GM18867 (cell line): ENCODE data around the gene PRKAG3.

Experiments used
- ATAC-seq: cut with Tn5 transposase; IDR thresholded peaks from one replicate; pipeline ENCODE4 v1.9.1; 2021; ENCODE audit warnings: mild to moderate bottlenecking, moderate library complexity; ENCODE audit not compliant: unreplicated experiment

PRKAG3 gene

DNA sequence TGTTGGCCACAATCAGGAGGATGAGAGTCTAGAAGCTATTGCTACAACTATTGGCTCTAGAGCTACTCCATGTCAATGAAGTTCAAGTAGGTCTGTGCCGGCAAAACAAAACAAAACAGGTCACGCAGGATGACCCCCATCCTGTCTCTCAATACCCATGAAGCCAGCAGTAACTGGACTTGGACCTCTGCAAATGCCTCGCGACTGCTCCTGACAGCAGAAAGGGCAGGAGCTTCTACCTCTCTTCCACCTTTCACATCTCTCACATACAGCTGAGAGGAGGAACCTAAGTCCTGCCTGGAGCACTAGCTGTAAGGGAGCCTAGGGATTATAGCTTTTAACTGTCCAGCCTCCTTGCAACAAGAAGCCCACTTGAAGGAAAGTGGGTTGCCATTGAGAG lies 16.0 kb downstream of the PRKAG3 start:
- no peak for ATAC-seq

DNA sequence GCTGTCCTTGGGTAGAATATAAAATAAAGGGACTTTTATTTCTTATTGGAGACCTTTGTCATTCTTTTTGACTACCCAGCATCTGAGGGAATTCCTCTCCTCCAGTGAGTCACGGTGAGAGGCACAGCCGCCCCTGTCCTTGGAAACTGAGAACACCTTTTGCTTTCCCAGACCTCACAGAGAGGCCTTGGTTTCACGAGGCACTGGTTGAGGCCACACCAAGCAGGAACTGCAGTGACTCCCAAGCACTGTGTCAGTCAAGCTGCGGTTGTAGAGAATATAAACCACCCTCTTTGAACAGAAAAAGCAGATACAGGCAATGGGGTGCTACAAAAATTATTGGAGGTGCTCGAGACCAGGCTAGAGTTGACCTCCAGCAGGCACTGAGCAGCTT lies 16.4 kb downstream of the PRKAG3 start:
- no peak for ATAC-seq

GRCh38 chr2:218814540-218815243 lies 16.9 kb downstream of the PRKAG3 start:
- no peak for ATAC-seq

- no peak for ATAC-seq
These were observed 17.7 kb downstream of the PRKAG3 start for GRCh38 chr2:218813771-218814460.

DNA sequence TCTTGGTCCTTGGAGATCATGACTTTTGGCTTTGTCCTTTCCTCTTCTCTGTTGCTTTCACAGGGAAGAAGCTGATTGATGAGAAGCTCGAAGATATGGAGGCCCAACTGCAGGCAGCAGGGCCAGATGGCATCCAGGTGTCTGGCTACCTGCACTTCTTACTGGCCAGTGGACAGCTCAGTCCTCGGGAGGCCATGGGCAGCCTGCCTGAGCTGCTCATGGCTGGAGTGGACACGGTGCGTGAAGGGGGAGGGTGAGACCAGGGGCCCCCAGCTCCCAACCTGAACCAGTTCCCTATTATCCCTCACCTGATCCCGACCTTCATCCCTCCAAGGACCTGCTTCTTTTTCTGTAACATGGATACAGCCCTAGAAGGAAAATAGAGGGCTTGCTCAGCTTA lies 18.7 kb downstream of the PRKAG3 start:
- no peak for ATAC-seq

DNA sequence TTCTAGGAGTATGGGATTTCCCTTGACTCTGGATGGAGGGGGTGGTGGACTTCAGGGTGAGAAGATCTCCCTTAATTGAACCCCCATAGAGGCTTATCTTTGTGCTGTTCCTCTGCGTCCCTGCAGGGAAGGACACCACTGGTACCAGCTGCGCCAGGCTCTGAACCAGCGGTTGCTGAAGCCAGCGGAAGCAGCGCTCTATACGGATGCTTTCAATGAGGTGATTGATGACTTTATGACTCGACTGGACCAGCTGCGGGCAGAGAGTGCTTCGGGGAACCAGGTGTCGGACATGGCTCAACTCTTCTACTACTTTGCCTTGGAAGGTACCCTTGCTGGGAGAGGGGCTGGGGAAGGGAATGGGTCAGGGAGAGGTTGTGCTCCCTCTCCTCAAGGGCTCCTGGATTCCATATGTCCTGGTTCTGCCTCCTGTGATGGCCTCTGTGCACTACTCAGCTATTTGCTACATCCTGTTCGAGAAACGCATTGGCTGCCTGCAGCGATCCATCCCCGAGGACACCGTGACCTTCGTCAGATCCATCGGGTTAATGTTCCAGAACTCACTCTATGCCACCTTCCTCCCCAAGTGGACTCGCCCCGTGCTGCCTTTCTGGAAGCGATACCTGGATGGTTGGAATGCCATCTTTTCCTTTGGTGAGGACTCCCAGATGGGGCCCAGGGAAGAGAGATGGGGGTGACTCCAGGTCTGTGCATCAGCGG lies 19.3 kb downstream of the PRKAG3 start:
- no peak for ATAC-seq

DNA sequence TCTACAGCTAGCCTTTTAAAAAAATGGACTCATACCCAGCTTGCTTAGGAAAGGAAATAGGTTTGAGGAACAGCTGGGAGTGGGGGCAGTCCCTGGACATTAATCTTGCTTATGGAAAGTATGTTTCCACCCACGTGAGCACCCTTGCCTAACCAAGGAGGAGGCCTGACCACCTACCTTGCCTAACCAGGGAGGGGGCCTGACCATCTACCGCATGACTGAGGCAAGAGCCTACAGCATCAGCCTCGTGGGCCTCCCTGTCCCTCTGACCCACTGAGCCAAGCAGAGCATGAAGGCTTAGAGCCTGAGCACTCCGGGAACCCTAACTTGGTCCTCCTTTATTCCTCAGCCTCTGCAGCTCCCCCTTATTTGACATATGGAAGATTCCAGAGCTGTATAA lies 20.2 kb downstream of the PRKAG3 start:
- ATAC-seq = no peak

GRCh38 chr2:218810256-218810655 lies 21.3 kb downstream of the PRKAG3 start:
- ATAC-seq = no peak

GRCh38 chr2:218809515-218809914 lies 22.1 kb downstream of the PRKAG3 start:
- ATAC-seq = no peak

DNA sequence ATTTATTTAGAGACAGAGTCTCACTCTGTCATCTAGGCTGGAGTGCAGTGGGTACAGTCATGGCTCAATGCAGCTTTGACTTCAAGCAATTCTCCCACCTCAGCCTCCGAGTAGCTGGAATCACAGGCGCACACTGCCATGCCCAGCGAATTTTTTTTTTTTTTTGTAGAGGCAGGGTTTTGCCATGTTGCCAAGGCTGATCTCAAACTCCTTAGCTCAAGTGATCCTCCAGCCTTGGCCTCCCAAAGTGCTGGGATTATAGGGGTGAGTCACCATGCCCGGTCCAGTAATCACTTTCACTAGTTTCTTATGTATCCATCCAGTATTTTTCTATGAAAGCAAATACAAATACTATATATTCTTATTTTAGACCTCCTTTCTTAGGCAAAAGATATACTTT lies 24.0 kb downstream of the PRKAG3 start:
- ATAC-seq = no peak

DNA sequence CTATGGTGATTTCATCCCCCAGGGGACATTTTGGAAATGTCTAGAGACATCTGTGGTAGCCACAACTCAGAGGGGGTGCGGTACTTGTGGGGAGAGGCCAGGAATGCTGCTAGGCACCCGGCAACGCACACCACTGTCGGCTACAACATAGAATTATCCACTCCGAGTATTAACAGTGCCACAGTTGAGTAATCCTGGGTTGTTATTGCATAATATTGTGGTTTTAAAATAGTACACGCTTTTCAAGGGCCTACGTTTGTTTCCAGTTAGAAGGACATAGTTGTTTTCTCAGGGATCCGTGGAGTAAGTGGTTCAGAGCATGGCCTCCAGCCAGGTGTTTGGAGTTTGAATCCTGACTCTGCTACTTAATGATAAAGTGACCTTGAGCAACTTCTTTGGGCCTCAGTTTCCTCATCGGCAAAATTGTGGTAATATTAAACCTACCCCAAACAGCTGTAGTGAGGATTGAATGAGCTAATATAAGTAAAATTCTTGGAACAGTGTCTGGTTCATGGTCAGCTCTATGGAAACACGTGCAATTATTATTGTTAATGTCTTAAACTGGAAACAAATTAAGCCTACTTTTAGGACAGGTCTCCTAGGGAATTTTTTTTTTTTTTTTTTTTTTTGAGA lies 25.1 kb downstream of the PRKAG3 start:
- no peak for ATAC-seq

DNA sequence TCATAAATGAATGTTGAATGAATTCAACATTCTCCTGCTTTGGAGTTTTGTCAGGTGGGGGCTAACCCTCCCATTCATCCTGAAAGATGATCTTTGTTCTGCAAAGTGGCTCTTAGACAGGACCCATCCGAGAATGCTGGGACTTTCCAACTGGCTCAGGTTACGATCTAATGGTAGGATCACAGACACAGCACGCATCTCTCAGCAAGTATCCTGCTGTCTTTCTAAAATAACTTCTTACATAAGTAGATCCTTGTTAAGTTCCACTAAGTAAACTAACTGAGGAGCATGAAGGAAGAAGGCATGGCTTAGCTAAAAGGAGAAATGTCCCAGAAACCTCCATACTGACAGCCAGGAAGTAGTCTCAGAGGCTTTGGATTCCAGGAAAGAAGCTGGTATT lies 26.0 kb downstream of the PRKAG3 start:
- ATAC-seq = no peak

DNA sequence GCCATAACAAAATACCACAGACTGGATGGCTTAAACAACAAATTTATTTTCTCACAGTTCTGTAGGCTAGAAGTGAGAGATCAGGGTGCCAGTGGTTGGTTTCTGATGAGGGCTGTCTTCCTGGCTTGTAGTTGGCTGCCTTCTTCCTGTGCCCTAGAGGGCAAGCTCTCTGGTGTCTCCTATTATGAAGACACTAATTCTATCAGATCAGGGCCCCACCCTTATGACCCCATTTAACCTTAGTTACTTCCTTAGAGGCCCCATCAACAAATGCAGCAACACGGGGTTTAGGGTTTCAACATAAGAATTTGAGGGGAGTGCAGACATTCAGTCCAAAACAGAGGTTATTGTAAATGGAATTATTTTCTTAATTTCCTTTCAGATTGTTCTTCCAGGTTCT lies 26.8 kb downstream of the PRKAG3 start:
- ATAC-seq = no peak

- no peak for ATAC-seq
These were observed 29.1 kb downstream of the PRKAG3 start for GRCh38 chr2:218802386-218802994.

DNA sequence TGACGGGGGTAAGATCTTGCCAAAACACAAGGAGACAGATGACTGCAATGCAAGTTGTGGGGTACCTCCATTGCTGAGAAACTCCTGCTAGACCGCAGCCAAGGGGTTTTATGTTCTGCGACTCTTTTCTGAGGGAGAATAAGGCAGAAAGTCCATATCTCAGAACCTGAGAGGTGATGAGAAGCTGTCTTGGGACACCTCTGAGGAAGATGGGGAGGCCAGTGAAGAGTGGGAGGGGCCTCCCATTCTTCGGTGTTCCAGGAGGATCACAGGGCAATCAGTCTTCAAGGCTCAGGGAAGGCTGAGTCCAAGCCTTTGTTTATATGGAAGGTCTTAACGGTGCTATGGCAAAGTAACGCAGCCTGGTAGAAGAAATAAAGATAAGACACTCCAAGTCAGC lies 31.6 kb downstream of the PRKAG3 start:
- ATAC-seq = no peak

DNA sequence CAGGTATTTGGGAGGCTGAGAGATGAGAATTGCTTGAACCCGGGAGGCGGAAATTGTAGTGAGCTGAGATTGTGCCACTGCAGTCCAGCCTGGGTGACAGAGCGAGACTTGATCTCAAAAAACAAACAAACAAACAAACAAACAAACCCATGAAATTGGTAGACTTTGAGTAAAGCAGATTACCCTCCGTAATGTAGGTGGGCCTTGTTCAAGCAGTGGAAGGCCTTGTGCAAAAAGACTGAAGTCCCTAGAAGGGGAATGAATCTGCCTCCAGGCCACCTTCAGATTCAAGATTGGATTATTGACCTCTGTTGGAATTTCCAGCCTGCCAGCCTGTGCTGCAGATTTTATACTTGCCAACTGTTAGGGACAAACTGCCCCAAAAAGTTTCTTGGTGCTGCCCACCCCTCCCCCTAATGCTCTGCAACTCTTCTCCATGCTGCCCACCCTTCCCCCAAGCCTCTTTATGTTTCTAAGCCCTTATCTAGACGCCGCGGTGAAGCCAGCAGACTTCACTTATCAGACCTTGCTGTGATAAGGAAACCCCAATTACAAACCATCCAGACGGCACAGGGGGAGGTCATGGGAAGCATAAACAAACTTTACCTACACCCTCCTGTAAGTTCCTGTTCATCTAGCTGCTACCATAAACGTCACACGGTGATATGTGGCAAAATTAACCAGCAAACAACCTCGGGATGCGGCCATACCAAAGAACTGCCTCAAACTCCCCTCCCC lies 32.7 kb downstream of the PRKAG3 start:
- ATAC-seq = no peak

- no peak for ATAC-seq
These were observed 34.9 kb downstream of the PRKAG3 start for GRCh38 chr2:218796691-218797090.

GRCh38 chr2:218792433-218792832 lies 39.2 kb downstream of the PRKAG3 start:
- no peak for ATAC-seq

- ATAC-seq = no peak
These were observed 42.9 kb downstream of the PRKAG3 start for GRCh38 chr2:218788529-218789255.

- no peak for ATAC-seq
These were observed 45.5 kb downstream of the PRKAG3 start for GRCh38 chr2:218786133-218786532.
